ENCODE measurements around the gene RNF220. TPM values are rescaled to one million over a fixed set of nuclear protein-coding genes. Genes with fewer than 3 reads are reported as not detected.

RNF220 gene
- total and polyA plus RNA-seq, 10 donors: 59.0 to 126 (median 71.7) TPM

DNA sequence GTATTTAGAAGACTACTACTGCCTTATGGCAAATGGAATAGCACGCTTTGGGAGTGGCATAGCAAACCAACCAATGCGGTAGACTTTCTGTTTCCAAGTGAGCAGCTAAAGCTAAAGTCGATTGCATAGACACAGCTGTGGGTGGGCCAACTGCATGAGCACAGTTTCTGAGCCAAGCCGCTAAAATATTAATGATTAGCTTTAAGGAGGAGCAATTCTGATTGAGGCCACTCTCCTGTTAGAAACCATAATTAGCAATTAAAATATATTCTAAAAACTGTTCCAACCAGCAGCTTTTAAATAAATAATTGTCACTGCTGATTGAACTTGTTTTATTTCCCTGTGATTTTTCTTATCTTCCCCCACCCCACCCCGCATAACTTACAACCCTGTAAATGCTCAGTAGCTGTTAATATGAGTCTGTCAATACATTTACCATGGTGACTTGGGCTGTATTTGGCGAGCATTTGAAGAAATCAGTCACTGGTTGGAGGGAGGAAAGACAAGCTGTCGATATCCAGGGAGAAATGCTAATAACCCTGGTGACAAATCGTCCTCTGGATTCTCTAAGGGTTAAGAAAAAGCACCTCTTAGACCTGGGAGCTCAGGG lies 32.2 kb downstream of the RNF220 start:
- DNase-seq: no peak
- Histone ChIP-seq H3K36me3 (no peaks in the 10 kb centered on the region), H3K4me1 (peaks cover 0 to 18% (median 0%) of the 10 kb centered on the region in 6 donors), H3K9me3 (no peaks in the 10 kb centered on the region), H3K4me3 (no peak overlapping the region), H3K27me3 (replicated peaks in 1 of 7) (no peaks in the 10 kb centered on the region), H3K27ac (no peak overlapping the region)
- TF ChIP-seq, protein P1, sequence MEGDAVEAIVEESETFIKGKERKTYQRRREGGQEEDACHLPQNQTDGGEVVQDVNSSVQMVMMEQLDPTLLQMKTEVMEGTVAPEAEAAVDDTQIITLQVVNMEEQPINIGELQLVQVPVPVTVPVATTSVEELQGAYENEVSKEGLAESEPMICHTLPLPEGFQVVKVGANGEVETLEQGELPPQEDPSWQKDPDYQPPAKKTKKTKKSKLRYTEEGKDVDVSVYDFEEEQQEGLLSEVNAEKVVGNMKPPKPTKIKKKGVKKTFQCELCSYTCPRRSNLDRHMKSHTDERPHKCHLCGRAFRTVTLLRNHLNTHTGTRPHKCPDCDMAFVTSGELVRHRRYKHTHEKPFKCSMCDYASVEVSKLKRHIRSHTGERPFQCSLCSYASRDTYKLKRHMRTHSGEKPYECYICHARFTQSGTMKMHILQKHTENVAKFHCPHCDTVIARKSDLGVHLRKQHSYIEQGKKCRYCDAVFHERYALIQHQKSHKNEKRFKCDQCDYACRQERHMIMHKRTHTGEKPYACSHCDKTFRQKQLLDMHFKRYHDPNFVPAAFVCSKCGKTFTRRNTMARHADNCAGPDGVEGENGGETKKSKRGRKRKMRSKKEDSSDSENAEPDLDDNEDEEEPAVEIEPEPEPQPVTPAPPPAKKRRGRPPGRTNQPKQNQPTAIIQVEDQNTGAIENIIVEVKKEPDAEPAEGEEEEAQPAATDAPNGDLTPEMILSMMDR (IDR thresholded peaks at IDR 0.05 in 8 of 11, conservative IDR thresholded peaks at IDR 0.05 in 3 of 11): no peak
- TF ChIP-seq POLR2A (IDR thresholded peaks at IDR 0.05) (no peak), POLR2AphosphoS5 (IDR thresholded peaks at IDR 0.05) (no peak)
- WGBS, 5 donors: 76 to 87% (median 80%) methylated on average over 8 of the region's 8 CpGs
- intact Hi-C loops (cut with DNase I; ENCODE audit: low total_unique reads): no loop called here

DNA sequence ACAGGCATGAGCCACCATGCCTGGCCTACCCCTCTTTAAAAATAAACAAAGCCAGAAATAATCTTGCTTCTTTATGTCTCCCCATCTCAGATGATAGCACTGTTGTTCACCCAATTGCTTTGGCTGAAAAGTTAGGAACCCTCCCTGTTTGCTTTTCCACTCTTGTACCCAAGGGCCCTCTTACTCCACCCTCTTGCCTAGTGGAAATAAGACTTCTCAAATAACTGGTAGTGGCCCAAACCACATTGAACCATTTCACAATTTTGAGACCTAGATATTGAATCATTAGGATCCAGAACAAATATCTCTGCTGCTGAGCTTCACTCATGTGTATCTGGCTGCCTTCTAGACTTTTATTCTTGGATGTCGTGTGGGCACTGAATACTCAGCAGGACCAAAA lies 37.7 kb downstream of the RNF220 start:
- H3K36me3 ChIP-seq: no peaks in the 10 kb centered on the region
- no peaks in the 10 kb centered on the region for H3K4me1 ChIP-seq
- no peak overlapping the region for H3K27ac ChIP-seq
- no peak for DNase-seq
- H3K4me3 ChIP-seq: no peak overlapping the region
- H3K27me3 ChIP-seq (replicated peaks in 1 of 7): no peaks in the 10 kb centered on the region
- TF ChIP-seq POLR2A (IDR thresholded peaks at IDR 0.05): no peak
- TF ChIP-seq POLR2AphosphoS5 (IDR thresholded peaks at IDR 0.05): no peak
- TF ChIP-seq, protein P1 (IDR thresholded peaks at IDR 0.05 in 8 of 11, conservative IDR thresholded peaks at IDR 0.05 in 3 of 11): no peak
- intact Hi-C loops (cut with DNase I; ENCODE audit: low total_unique reads): no loop called here
- 80 to 97% (median 94%) methylated on average over 1 of the region's 1 CpG for WGBS, 5 donors
- no peaks in the 10 kb centered on the region for H3K9me3 ChIP-seq

DNA sequence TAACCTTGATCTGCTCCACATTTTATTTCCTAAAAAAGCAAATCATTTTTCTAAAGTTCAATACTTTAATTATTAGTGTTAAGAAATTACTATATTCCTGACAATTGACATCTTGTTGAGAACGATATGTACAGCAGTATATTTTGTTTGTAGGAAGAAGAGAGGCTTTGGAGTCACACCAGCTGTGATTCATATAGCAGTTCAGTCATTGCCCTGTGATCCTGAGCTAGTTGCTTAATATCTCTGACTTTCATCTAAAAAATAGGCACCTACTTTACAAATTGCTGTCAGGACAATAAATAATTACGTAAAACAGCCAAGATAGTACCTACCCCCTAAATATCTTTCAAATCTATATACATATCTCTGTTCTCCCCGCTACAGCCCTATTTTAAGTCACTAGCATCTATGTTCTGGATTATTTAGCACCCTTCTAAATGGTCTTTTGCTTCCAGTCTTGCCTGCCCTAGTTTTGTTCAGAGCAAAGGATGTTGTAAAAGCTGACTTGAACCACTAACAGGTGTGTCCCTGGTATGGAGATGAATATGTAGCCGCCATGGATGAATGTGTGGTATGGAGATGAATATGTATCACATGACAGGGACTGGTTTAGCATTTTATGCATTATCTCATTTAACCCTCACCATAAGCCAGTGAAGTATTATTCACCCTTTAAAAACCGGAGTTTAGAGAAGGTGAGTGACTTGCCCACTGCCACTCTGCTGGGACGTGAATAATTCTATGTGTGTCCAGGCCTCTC lies 42.2 kb downstream of the RNF220 start:
- H3K9me3 ChIP-seq: no peaks in the 10 kb centered on the region
- TF ChIP-seq, protein P1 (IDR thresholded peaks at IDR 0.05 in 8 of 11, conservative IDR thresholded peaks at IDR 0.05 in 3 of 11): no peak
- TF ChIP-seq POLR2A (IDR thresholded peaks at IDR 0.05) (no peak), POLR2AphosphoS5 (IDR thresholded peaks at IDR 0.05) (no peak)
- intact Hi-C loops (cut with DNase I; ENCODE audit: low total_unique reads): no loop called here
- DNase-seq: no peak
- H3K4me3 ChIP-seq: no peak overlapping the region
- H3K36me3 ChIP-seq: no peaks in the 10 kb centered on the region
- H3K27me3 ChIP-seq (replicated peaks in 1 of 7): peaks cover 0 to 5% (median 0%) of the 10 kb centered on the region in 7 donors
- WGBS, 5 donors: 85 to 93% (median 86%) methylated on average over 6 of the region's 6 CpGs
- no peaks in the 10 kb centered on the region for H3K4me1 ChIP-seq
- no peak overlapping the region for H3K27ac ChIP-seq

DNA sequence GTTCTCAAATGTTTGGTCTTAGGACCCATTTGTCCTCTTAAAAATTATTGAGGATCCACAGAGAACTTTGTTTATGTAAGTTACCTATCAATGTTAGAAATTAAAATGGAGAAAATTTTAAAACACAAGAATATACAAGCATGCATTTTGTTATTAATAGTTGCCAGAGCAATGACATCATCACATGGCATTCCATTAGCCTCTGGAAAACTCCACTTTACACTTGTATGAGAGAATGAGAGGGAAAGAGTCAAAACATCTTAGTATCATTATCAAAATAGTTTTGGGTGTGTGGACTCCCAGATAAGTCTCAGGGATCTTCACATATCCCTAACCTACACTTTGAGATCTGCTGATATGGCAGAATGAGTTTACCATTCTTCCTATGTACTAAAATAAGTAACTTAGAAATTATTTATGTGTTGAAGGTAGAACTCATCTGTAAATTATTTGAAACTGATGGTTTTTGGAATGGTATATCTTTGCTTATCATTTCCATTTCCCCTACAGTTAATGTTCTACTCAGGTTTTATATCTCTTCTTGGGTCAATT lies 48.8 kb downstream of the RNF220 start:
- DNase-seq: no peak
- Histone ChIP-seq H3K9me3 (peaks cover 0 to 9% (median 4%) of the 10 kb centered on the region in 8 donors), H3K27me3 (replicated peaks in 1 of 7) (peaks cover 0 to 22% (median 0%) of the 10 kb centered on the region in 7 donors), H3K4me1 (peaks cover 0 to 4% (median 0%) of the 10 kb centered on the region in 6 donors), H3K27ac (no peak overlapping the region), H3K36me3 (no peaks in the 10 kb centered on the region), H3K4me3 (no peak overlapping the region)
- intact Hi-C loops (cut with DNase I; ENCODE audit: low total_unique reads): no loop called here
- TF ChIP-seq, protein P1 (IDR thresholded peaks at IDR 0.05 in 8 of 11, conservative IDR thresholded peaks at IDR 0.05 in 3 of 11): no peak
- no peak for TF ChIP-seq POLR2A (IDR thresholded peaks at IDR 0.05)
- no peak for TF ChIP-seq POLR2AphosphoS5 (IDR thresholded peaks at IDR 0.05)

Measured in spleen (tissue), 11 donors.